Loucy (cell line): Measurements from ENCODE around the gene PRPSAP2.

Source experiments
- CTCF ChIP-seq: fragments of 200-600 bp; sonication (generic); conservative IDR thresholded peaks from 2 replicates; pipeline ENCODE4 v1.5.1; 2014; ENCODE audit warnings: mild to moderate bottlenecking, antibody characterized with exemption, low read length
- EZH2phosphoT487 ChIP-seq: fragments of 200-600 bp; IDR thresholded peaks from 2 replicates; pipeline ENCODE4 v1.6.1; 2018; ENCODE audit warnings: antibody characterized with exemption, mild to moderate bottlenecking, moderate library complexity, borderline replicate concordance

- no peak for TF ChIP-seq CTCF
- no peak for TF ChIP-seq EZH2phosphoT487
Measured at GRCh38 chr17:18959845-18960240, 101.9 kb downstream of the PRPSAP2 start.
